Measurements from ENCODE around the gene GARRE1. TPM values are rescaled to one million over a fixed set of nuclear protein-coding genes. Genes with fewer than 3 reads are reported as not detected.

Gene GARRE1
- total and polyA plus RNA-seq, 2 experiments from 2014 or later = 7.9 to 28.6 TPM

GRCh38 chr19:34220472-34221063 is 33.8 kb upstream of the GARRE1 start:
- H3K27ac ChIP-seq = no peak overlapping the region
- peaks cover 62% of the 10 kb centered on the region for H3K36me3 ChIP-seq
- TF ChIP-seq, protein P1, sequence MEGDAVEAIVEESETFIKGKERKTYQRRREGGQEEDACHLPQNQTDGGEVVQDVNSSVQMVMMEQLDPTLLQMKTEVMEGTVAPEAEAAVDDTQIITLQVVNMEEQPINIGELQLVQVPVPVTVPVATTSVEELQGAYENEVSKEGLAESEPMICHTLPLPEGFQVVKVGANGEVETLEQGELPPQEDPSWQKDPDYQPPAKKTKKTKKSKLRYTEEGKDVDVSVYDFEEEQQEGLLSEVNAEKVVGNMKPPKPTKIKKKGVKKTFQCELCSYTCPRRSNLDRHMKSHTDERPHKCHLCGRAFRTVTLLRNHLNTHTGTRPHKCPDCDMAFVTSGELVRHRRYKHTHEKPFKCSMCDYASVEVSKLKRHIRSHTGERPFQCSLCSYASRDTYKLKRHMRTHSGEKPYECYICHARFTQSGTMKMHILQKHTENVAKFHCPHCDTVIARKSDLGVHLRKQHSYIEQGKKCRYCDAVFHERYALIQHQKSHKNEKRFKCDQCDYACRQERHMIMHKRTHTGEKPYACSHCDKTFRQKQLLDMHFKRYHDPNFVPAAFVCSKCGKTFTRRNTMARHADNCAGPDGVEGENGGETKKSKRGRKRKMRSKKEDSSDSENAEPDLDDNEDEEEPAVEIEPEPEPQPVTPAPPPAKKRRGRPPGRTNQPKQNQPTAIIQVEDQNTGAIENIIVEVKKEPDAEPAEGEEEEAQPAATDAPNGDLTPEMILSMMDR (IDR thresholded peaks at IDR 0.05; ENCODE audit: low read depth, low read length) = peak; percentile 76
- H3K9me3 ChIP-seq (ENCODE audit: low read depth) = no peaks in the 10 kb centered on the region
- no peak overlapping the region for H3K4me3 ChIP-seq
- peak; percentile 69 to 70 for DNase-seq (ENCODE audit: low read depth in 1 of 2, low spot score in 1 of 2)
- no peaks in the 10 kb centered on the region for H3K4me1 ChIP-seq (ENCODE audit: low read depth)
- no peaks in the 10 kb centered on the region for H3K27me3 ChIP-seq

GRCh38 chr19:34222386-34222785 is 32.0 kb upstream of the GARRE1 start:
- H3K9me3 ChIP-seq (ENCODE audit: low read depth) = no peaks in the 10 kb centered on the region
- H3K36me3 ChIP-seq = peaks cover 76% of the 10 kb centered on the region
- TF ChIP-seq, protein P1 (IDR thresholded peaks at IDR 0.05; ENCODE audit: low read depth, low read length) = no peak
- H3K27me3 ChIP-seq = no peaks in the 10 kb centered on the region
- no peak overlapping the region for H3K4me3 ChIP-seq
- no peaks in the 10 kb centered on the region for H3K4me1 ChIP-seq (ENCODE audit: low read depth)
- no peak overlapping the region for H3K27ac ChIP-seq
- DNase-seq (ENCODE audit: low read depth in 1 of 2, low spot score in 1 of 2) = no peak

- no peak overlapping the region for H3K4me3 ChIP-seq
These were observed 29.2 kb upstream of the GARRE1 start for GRCh38 chr19:34224996-34225658.

DNA sequence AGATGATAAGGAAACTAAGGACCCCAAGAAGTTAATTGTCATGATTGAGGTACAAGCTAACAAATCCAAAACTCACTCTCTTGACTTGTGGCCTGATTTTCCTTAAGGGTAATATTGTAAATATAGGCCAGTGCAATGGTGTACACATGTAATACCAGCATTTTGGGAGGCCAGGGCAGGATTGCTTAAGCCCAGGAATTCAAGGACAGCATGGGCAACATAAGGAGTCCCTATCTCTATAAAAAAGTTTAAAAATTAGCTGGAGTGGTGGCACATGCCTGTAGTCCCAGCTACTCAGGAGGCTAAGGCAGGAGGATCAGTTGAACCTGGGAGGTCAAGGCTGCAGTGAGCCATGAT is 28.7 kb upstream of the GARRE1 start:
- TF ChIP-seq, protein P1 (IDR thresholded peaks at IDR 0.05; ENCODE audit: low read depth, low read length) = no peak
- H3K4me3 ChIP-seq = no peak overlapping the region
- H3K36me3 ChIP-seq = peaks cover 88% of the 10 kb centered on the region
- H3K4me1 ChIP-seq (ENCODE audit: low read depth) = no peaks in the 10 kb centered on the region
- no peaks in the 10 kb centered on the region for H3K9me3 ChIP-seq (ENCODE audit: low read depth)
- DNase-seq (ENCODE audit: low read depth in 1 of 2, low spot score in 1 of 2) = peak in 1 of 2 donors; percentile 44
- no peaks in the 10 kb centered on the region for H3K27me3 ChIP-seq
- H3K27ac ChIP-seq = no peak overlapping the region

More at GRCh38 chr19:34224996-34225658, 29.2 kb upstream of the GARRE1 start:
- H3K36me3 ChIP-seq = peaks cover 90% of the 10 kb centered on the region
- no peak overlapping the region for H3K27ac ChIP-seq
- no peaks in the 10 kb centered on the region for H3K27me3 ChIP-seq
- TF ChIP-seq, protein P1 (IDR thresholded peaks at IDR 0.05; ENCODE audit: low read depth, low read length) = no peak
- peak in 1 of 2 donors; percentile 45 for DNase-seq (ENCODE audit: low read depth in 1 of 2, low spot score in 1 of 2)
- H3K4me1 ChIP-seq (ENCODE audit: low read depth) = no peaks in the 10 kb centered on the region
- no peaks in the 10 kb centered on the region for H3K9me3 ChIP-seq (ENCODE audit: low read depth)

DNA sequence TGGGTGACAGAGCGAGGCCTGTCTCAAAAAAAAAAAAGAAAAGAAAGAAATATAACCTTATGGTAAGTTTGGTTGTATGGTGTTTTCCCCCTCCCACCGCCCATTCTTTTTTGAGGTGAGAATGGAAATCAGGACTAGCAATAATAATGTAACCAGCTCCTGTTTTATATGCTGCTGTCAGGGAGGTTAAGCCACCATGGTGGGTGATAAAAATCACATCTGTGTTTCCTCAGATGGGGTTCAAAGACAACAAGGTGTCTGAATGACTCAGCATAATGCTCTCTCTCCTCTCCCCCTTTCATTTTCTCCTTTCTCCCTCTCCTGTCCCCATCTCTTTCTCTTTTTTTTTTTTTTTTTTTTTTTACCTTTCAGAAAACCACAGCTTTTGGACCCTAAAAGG is 28.3 kb upstream of the GARRE1 start:
- Histone ChIP-seq H3K4me3 (no peak overlapping the region), H3K27me3 (no peaks in the 10 kb centered on the region), H3K36me3 (peaks cover 88% of the 10 kb centered on the region), H3K9me3 (ENCODE audit: low read depth) (no peaks in the 10 kb centered on the region), H3K27ac (no peak overlapping the region), H3K4me1 (ENCODE audit: low read depth) (no peaks in the 10 kb centered on the region)
- TF ChIP-seq, protein P1 (IDR thresholded peaks at IDR 0.05; ENCODE audit: low read depth, low read length) = no peak
- DNase-seq (ENCODE audit: low read depth in 1 of 2, low spot score in 1 of 2) = no peak
